IMR-90 (cell line): Measurements from ENCODE around the gene ARHGEF40. TPM values are rescaled to one million over a fixed set of nuclear protein-coding genes. Genes with fewer than 3 reads are reported as not detected.
A peak's percentile ranks its signal among the peaks of the same experiment; 100 is the strongest.

Experiments
- ATAC-seq: fragments of 200-7000 bp; cut with Tn5 transposase; 2 replicates; pipeline ENCODE4 v1.9.1; 2020; ENCODE audit warnings: low read depth, mild to moderate bottlenecking, moderate library complexity
- BruUV-seq: library from RNA; stranded (reverse); fragments of 400-500 nt; replicated peaks from 2 replicates; lab custom pipeline; 2021; lab: Mats Ljungman, UMichigan
- CTCF ChIA-PET: fragments of 300-600 bp; formaldehyde crosslinking; extraction: SDS; loops from one replicate; lab custom pipeline; 2021; ENCODE audit warnings: antibody characterized with exemption; lab: Yijun Ruan, JAX
- POLR2A ChIA-PET: fragments of 300-600 bp; sonication (Branson Sonifier 250); formaldehyde crosslinking; loops from one replicate; lab custom pipeline; 2022; ENCODE audit warnings: antibody characterized with exemption; ENCODE audit not compliant: unreplicated experiment; lab: Charles Lee
- DNase-seq: peaks from one replicate; pipeline ENCODE4 v3.0.0; 2013
- H2AFZ ChIP-seq: replicated peaks from 2 replicates; pipeline ENCODE3; 2013; ENCODE audit warnings: low read length, mild to moderate bottlenecking; ENCODE audit not compliant: poor library complexity
- H2AK5ac ChIP-seq: 2 replicates; pipeline ENCODE4 v1.6.1; 2013; ENCODE audit warnings: low read depth, low read length, inconsistent platforms
- H2AK9ac ChIP-seq: replicated peaks from 2 replicates; pipeline ENCODE3; 2013; ENCODE audit warnings: mild to moderate bottlenecking, low read depth, low read length, moderate library complexity; ENCODE audit not compliant: poor library complexity
- H2BK120ac ChIP-seq: 2 replicates; pipeline ENCODE4 v1.6.1; 2013; ENCODE audit warnings: low read depth, low read length, inconsistent platforms
- H2BK15ac ChIP-seq: 3 replicates; pipeline ENCODE4 v1.6.1; 2013; ENCODE audit warnings: low read depth, low read length, inconsistent platforms
- H2BK20ac ChIP-seq: 2 replicates; pipeline ENCODE4 v1.6.1; 2013; ENCODE audit warnings: low read depth, mild to moderate bottlenecking, inconsistent platforms, low read length, moderate library complexity
- H2BK5ac ChIP-seq: 2 replicates; pipeline ENCODE4 v1.6.1; 2013; ENCODE audit warnings: mild to moderate bottlenecking, low read depth, low read length, inconsistent platforms; ENCODE audit not compliant: poor library complexity, severe bottlenecking
- H3K14ac ChIP-seq: replicated peaks from 2 replicates; pipeline ENCODE4 v1.6.1; 2013; ENCODE audit warnings: low read depth, low read length, inconsistent platforms
- H3K18ac ChIP-seq: 2 replicates; pipeline ENCODE4 v1.6.1; 2013; ENCODE audit warnings: low read depth, low read length, control low read depth
- H3K23ac ChIP-seq: 2 replicates; pipeline ENCODE4 v1.6.1; 2013; ENCODE audit warnings: low read depth, low read length, inconsistent platforms
- H3K27ac ChIP-seq: 2 replicates; pipeline ENCODE4 v1.5.1; 2013; ENCODE audit warnings: mild to moderate bottlenecking, control low read depth, low read length; ENCODE audit not compliant: insufficient read depth
- H3K27me3 ChIP-seq: 2 replicates; pipeline ENCODE4 v1.6.1; 2013; ENCODE audit warnings: low read length; ENCODE audit not compliant: control insufficient read depth, insufficient read depth
- H3K36me3 ChIP-seq: 2 replicates; pipeline ENCODE4 v1.6.1; 2013; ENCODE audit warnings: low read length, mixed read lengths; ENCODE audit not compliant: control insufficient read depth, insufficient read depth
- H3K4ac ChIP-seq: 2 replicates; pipeline ENCODE4 v1.6.1; 2013; ENCODE audit warnings: low read depth, low read length, inconsistent platforms
- H3K4me1 ChIP-seq: 2 replicates; pipeline ENCODE4 v1.6.1; 2013; ENCODE audit warnings: low read length, mixed read lengths; ENCODE audit not compliant: control insufficient read depth, insufficient read depth
- H3K4me2 ChIP-seq: 2 replicates; pipeline ENCODE4 v1.6.1; 2013; ENCODE audit warnings: low read depth, mild to moderate bottlenecking, control low read depth, low read length, moderate library complexity
- H3K4me3 ChIP-seq: 2 replicates; pipeline ENCODE4 v1.5.1; 2013; ENCODE audit warnings: low read depth, mild to moderate bottlenecking, control low read depth, low read length, moderate library complexity; ENCODE audit not compliant: insufficient read depth
- H3K56ac ChIP-seq: 2 replicates; pipeline ENCODE4 v1.6.1; 2013; ENCODE audit warnings: low read length, inconsistent platforms; ENCODE audit not compliant: insufficient read depth; ENCODE audit errors: extremely low read depth
- H3K79me1 ChIP-seq, 2 experiments: 2 replicates each; pipeline ENCODE4 v1.6.1; 2013; ENCODE audit warnings: low read length in 2 of 2, inconsistent platforms in 1 of 2, low read depth in 1 of 2
- H3K9ac ChIP-seq: 2 replicates; pipeline ENCODE4 v1.6.1; 2013; ENCODE audit warnings: low read depth, low read length, control low read depth
- H3K9me1 ChIP-seq: 2 replicates; pipeline ENCODE4 v1.6.1; 2013; ENCODE audit warnings: low read length, inconsistent platforms; ENCODE audit not compliant: insufficient read depth
- H3K9me3 ChIP-seq: 2 replicates; pipeline ENCODE4 v1.6.1; 2013; ENCODE audit warnings: low read length; ENCODE audit not compliant: control insufficient read depth, insufficient read depth
- H4K20me1 ChIP-seq: 2 replicates; pipeline ENCODE4 v1.6.1; 2013; ENCODE audit warnings: low read length, inconsistent platforms; ENCODE audit not compliant: insufficient read depth
- H4K5ac ChIP-seq: 2 replicates; pipeline ENCODE4 v1.6.1; 2013; ENCODE audit warnings: mild to moderate bottlenecking, low read depth, low read length, control low read depth
- H4K8ac ChIP-seq, 2 experiments: 2 replicates each; pipeline ENCODE4 v1.6.1; 2013; ENCODE audit warnings: low read depth in 2 of 2, low read length in 2 of 2, control low read depth in 1 of 2, inconsistent platforms in 1 of 2
- H4K91ac ChIP-seq: 2 replicates; pipeline ENCODE4 v1.6.1; 2013; ENCODE audit warnings: low read depth, low read length, inconsistent platforms; ENCODE audit not compliant: insufficient read depth
- BHLHE40 ChIP-seq: fragments of 150-350 bp; IDR thresholded peaks from 2 replicates; pipeline ENCODE4 v1.6.1; 2016; ENCODE audit warnings: mild to moderate bottlenecking, low read depth, low read length
- FOS ChIP-seq: fragments of 150-350 bp; IDR thresholded peaks from 2 replicates; pipeline ENCODE4 v1.6.1; 2016; ENCODE audit warnings: low read depth, low read length
- MAZ ChIP-seq: IDR thresholded peaks from 2 replicates; pipeline ENCODE4 v1.6.1; 2012; ENCODE audit warnings: low read depth, mild to moderate bottlenecking, low read length, improper control_type of control experiment, moderate library complexity, borderline replicate concordance
- RAD21 ChIP-seq: IDR thresholded peaks from 2 replicates; pipeline ENCODE4 v1.6.1; 2012; ENCODE audit warnings: low read length, improper control_type of control experiment
- WGBS, 2 experiments: methylation state at CpG; one replicate each; pipeline versions ENCODE4 v1.1.5 to v1.1.7; 2013; ENCODE audit warnings: missing lambda C conversion rate in 2 of 2; ENCODE audit not compliant: insufficient read length in 1 of 2; ENCODE audit errors: extremely low coverage in 2 of 2; 5-methylcytosine and 5-hydroxymethylcytosine counted together
- dilution Hi-C: fragments of 300-500 bp; cut with HindIII; formaldehyde crosslinking; loops from one replicate; pipeline ENCODE4 v1.14.3; 2018; ENCODE audit warnings: low sequenced_read_pairs; ENCODE audit not compliant: unreplicated experiment
- in situ Hi-C: fragments of 300-500 bp; cut with MboI; formaldehyde crosslinking; loops from 3 replicates; pipeline ENCODE4 v1.14.3; 2019; ENCODE audit warnings: low sequenced_read_pairs, inconsistent platforms, mixed read lengths
- intact Hi-C: fragments of 100-400 bp; cut with micrococcal nuclease; formaldehyde crosslinking; loops from 2 replicates; pipeline ENCODE4 v1.10.0; 2022
- polyA plus RNA-seq, 3 experiments: library from polyadenylated mRNA; depleted of rRNA; stranded (reverse); fragments of >200 nt; gene quantifications; 2 replicates each; pipeline ENCODE4 v1.2.3, GENCODE V29; 2012; ENCODE audit warnings: low replicate concordance in 1 of 3
- total RNA-seq: library from RNA; depleted of rRNA; stranded (reverse); fragments of >200 nt; gene quantifications from 2 replicates; pipeline ENCODE4 v1.2.3, GENCODE V29; 2012

The ARHGEF40 gene
- total and polyA plus RNA-seq, 2 of the 4 experiments (the other 2 are of a cell fraction), result 18.1 to 58.4 TPM

- no peak overlapping the region for H2BK120ac ChIP-seq
- peaks cover 3% of the 10 kb centered on the region; the same call in 1 of the 2 replicates for H3K9me1 ChIP-seq
- H3K4ac ChIP-seq, result no peak overlapping the region
- no peak overlapping the region for H3K14ac ChIP-seq
- ATAC-seq, result no peak
- peak overlapping the region; percentile 15; the same call in 1 of the 2 replicates for H4K5ac ChIP-seq
- H3K27ac ChIP-seq, result no peak overlapping the region
- no peak overlapping the region for H2AK5ac ChIP-seq
- H3K4me2 ChIP-seq, result peak overlapping the region; percentile 96; the same call in 1 of the 2 replicates
- peaks cover 2% of the 10 kb centered on the region; the same call in 1 of the 2 replicates for H3K4me1 ChIP-seq
- dilution Hi-C loops (no loop called here), intact Hi-C loops (no loop called here), in situ Hi-C loops (loop anchor here (25.0 kb wide), 2 partner anchors 637 to 762 kb away; partner anchors contain the start of genes APEX1, CCNB1IP1, OSGEP and PARP2)
- no peaks in the 10 kb centered on the region; the same call in 1 of the 2 replicates for H4K20me1 ChIP-seq
- H3K18ac ChIP-seq, result no peak overlapping the region
- H3K9me3 ChIP-seq, result no peaks in the 10 kb centered on the region
- H3K79me1 ChIP-seq, result 0 out of 4 replicates have a peak, but pooled peaks cover 0 to 2% of the 10 kb centered on the region in 2 experiments
- H3K9ac ChIP-seq, result 0 out of 2 replicates have a peak overlapping the region, but pooled peaks have one; percentile 84
- H3K56ac ChIP-seq, result no peak overlapping the region
- no peak overlapping the region for H2AFZ ChIP-seq
- no peak for TF ChIP-seq RAD21
- no peak for TF ChIP-seq FOS
- no peak for TF ChIP-seq MAZ
- TF ChIP-seq BHLHE40, result no peak
- no peak overlapping the region for H2BK20ac ChIP-seq
- no peak overlapping the region for H2AK9ac ChIP-seq
- 100% methylated on average over 1 of the region's 5 CpGs; no CpG with 5 or more reads in 1 of the 2 experiments for WGBS, 2 experiments
- H3K27me3 ChIP-seq, result no peaks in the 10 kb centered on the region
- no peak for DNase-seq
- CTCF ChIA-PET, result interaction anchor here (1.5 kb wide), 1 partner anchor 31 kb away, joined by 11 read pairs; no protein-coding TSS in a partner anchor
- no peaks in the 10 kb centered on the region for H3K36me3 ChIP-seq
- no peak overlapping the region for H4K91ac ChIP-seq
- POLR2A ChIA-PET, result no interaction called here
- no TSS peak for BruUV-seq
- H3K4me3 ChIP-seq, result no peak overlapping the region
- H3K23ac ChIP-seq, result peak overlapping the region; percentile 10; the same call in 1 of the 2 replicates
- peak overlapping the region; percentile 12 to 87; a peak in 2 of 4 replicates for H4K8ac ChIP-seq
- H2BK15ac ChIP-seq, result no peak overlapping the region
- no peak overlapping the region for H2BK5ac ChIP-seq
Observed at GRCh38 chr14:21099596-21099985, 29.5 kb downstream of the ARHGEF40 start.
